Smooth muscle cell (in vitro differentiated cells): ENCODE data around the gene DRAP1. TPM values are rescaled to one million over a fixed set of nuclear protein-coding genes. Genes with fewer than 3 reads are reported as not detected.

Source experiments
- DNase-seq: peaks from one replicate; lab custom pipeline; 2025; ENCODE audit not compliant: unreplicated experiment; lab: John Stamatoyannopoulos, UW
- H2AFZ ChIP-seq: fragments of 200-600 bp; sonication (generic); 2 replicates; pipeline ENCODE4 v1.6.0; 2016; ENCODE audit warnings: antibody characterized with exemption, low read depth, mild to moderate bottlenecking
- H3F3A ChIP-seq: fragments of 200-600 bp; sonication (generic); 2 replicates; pipeline ENCODE4 v1.6.0; 2017; ENCODE audit warnings: antibody characterized with exemption, low read depth
- H3K27ac ChIP-seq: fragments of 200-600 bp; sonication (generic); 2 replicates; pipeline ENCODE4 v1.5.1; 2016; ENCODE audit warnings: low read depth, mild to moderate bottlenecking
- H3K27me3 ChIP-seq: fragments of 200-600 bp; sonication (generic); 2 replicates; pipeline ENCODE4 v1.6.1; 2016; ENCODE audit warnings: low read depth, mild to moderate bottlenecking
- H3K36me3 ChIP-seq: fragments of 200-600 bp; sonication (generic); 2 replicates; pipeline ENCODE4 v1.5.1; 2016; ENCODE audit warnings: low read depth
- H3K4me1 ChIP-seq: fragments of 200-600 bp; sonication (generic); 2 replicates; pipeline ENCODE4 v1.5.1; 2016; ENCODE audit warnings: low read depth
- H3K4me2 ChIP-seq: fragments of 200-600 bp; sonication (generic); 2 replicates; pipeline ENCODE4 v1.6.0; 2016; ENCODE audit warnings: mild to moderate bottlenecking
- H3K4me3 ChIP-seq: fragments of 200-600 bp; sonication (generic); 2 replicates; pipeline ENCODE4 v1.5.1; 2016; ENCODE audit warnings: mild to moderate bottlenecking
- H3K79me2 ChIP-seq: fragments of 200-600 bp; sonication (generic); 2 replicates; pipeline ENCODE4 v1.6.0; 2016; ENCODE audit warnings: low read depth, mild to moderate bottlenecking
- H3K9ac ChIP-seq: fragments of 200-600 bp; sonication (generic); 2 replicates; pipeline ENCODE4 v1.6.0; 2016; ENCODE audit warnings: low read depth
- H3K9me3 ChIP-seq: fragments of 200-600 bp; sonication (generic); replicated peaks from 2 replicates; pipeline ENCODE4 v1.5.1; 2016; ENCODE audit warnings: low read depth
- H4K20me1 ChIP-seq: fragments of 200-600 bp; sonication (generic); 2 replicates; pipeline ENCODE4 v1.6.0; 2016; ENCODE audit warnings: low read depth
- CTCF ChIP-seq: fragments of 200-600 bp; sonication (generic); IDR thresholded peaks from 2 replicates; pipeline ENCODE4 v1.5.1; 2017; ENCODE audit warnings: borderline replicate concordance, mild to moderate bottlenecking, antibody characterized with exemption; ENCODE audit not compliant: insufficient read depth, poor library complexity, severe bottlenecking
- WGBS: methylation state at CpG from one replicate; pipeline ENCODE4 v1.1.7; 2016; ENCODE audit warnings: low lambda C conversion rate; 5-methylcytosine and 5-hydroxymethylcytosine counted together
- polyA plus RNA-seq: library from polyadenylated mRNA; unstranded; fragments of >200 nt; fragmentation: Nextera tagmentation; extraction: Ambion mirVana; gene quantifications from 2 replicates; pipeline ENCODE4 v1.2.1, GENCODE V29; 2016
- total RNA-seq: library from RNA; depleted of rRNA; stranded (reverse); fragments of >200 nt; gene quantifications from 2 replicates; pipeline ENCODE4 v1.2.3, GENCODE V29; 2014

DRAP1 gene
- total and polyA plus RNA-seq, 2 experiments from 2014 or later: 79.3 to 278 TPM

DNA sequence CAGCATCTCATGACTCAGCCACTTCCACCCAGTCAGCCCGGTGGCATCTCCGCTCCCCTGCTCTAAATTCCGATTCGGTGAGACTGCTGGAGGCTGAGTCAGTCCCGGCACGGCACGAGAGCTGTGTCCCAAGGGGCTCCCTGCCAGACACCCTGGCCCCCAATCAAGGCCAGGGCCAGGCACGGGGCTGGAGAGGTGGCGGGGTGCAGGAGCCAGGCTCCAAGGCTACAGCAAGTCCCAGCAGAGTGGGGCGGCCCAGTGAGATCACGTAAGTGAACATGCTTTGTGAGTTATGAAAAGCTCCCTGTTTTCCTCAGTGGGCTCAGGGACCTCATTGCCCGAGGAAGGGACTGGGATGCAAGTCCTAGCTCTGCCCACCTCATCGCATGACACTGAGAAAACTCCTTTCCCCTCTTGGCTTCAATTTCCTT lies 3.4 kb upstream of the DRAP1 start:
- no peak for TF ChIP-seq CTCF
- Histone ChIP-seq H3K36me3 (no peaks in the 10 kb centered on the region), H3K4me1 (peaks cover 19% of the 10 kb centered on the region), H3K4me3 (peak overlapping the region; percentile 6), H3K4me2 (peak overlapping the region; percentile 93), H4K20me1 (peaks cover 6% of the 10 kb centered on the region), H3K27me3 (no peaks in the 10 kb centered on the region), H3F3A (peaks cover 26% of the 10 kb centered on the region), H3K9ac (peak overlapping the region; percentile 98), H3K27ac (peak overlapping the region; percentile 97), H3K9me3 (no peaks in the 10 kb centered on the region), H2AFZ (no peak overlapping the region), H3K79me2 (peaks cover 34% of the 10 kb centered on the region)
- DNase-seq: peak; percentile 86
- whole genome bisulfite sequencing: 4% methylated on average over 13 of the region's 13 CpGs

GRCh38 chr11:65916391-65916790 lies 2.8 kb upstream of the DRAP1 start:
- Histone ChIP-seq H3K27ac (peak overlapping the region; percentile 97), H4K20me1 (peaks cover 6% of the 10 kb centered on the region), H3K27me3 (no peaks in the 10 kb centered on the region), H3K4me2 (peak overlapping the region; percentile 93), H3K36me3 (no peaks in the 10 kb centered on the region), H2AFZ (no peak overlapping the region), H3K9me3 (no peaks in the 10 kb centered on the region), H3F3A (peaks cover 26% of the 10 kb centered on the region), H3K4me3 (peak overlapping the region; percentile 6), H3K9ac (peak overlapping the region; percentile 98), H3K4me1 (peaks cover 19% of the 10 kb centered on the region), H3K79me2 (peaks cover 34% of the 10 kb centered on the region)
- no peak for TF ChIP-seq CTCF
- WGBS: 80% methylated on average over 7 of the region's 7 CpGs
- DNase-seq: no peak

DNA sequence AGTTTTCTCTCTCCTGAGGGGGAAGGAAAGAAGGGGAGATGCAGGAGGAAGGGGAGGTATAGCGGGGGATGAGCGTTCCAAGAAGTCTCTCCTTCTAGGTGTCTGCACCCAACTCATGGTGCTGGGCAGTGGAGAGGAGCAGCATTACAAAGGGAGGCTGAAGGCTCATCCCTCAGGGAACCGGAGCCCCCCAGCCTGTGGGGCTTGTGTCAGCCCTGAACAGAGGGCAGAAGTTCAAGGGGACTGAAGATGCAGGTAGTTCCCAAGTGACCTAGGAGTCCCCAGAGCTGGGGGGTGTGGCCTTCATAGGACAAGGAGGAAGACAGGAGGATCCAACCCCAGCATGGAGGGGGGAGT lies 2.2 kb upstream of the DRAP1 start:
- Histone ChIP-seq H4K20me1 (peaks cover 6% of the 10 kb centered on the region), H3F3A (peaks cover 26% of the 10 kb centered on the region), H3K4me1 (peaks cover 19% of the 10 kb centered on the region), H3K36me3 (no peaks in the 10 kb centered on the region), H2AFZ (no peak overlapping the region), H3K27me3 (no peaks in the 10 kb centered on the region), H3K4me2 (peak overlapping the region; percentile 93), H3K4me3 (no peak overlapping the region), H3K9me3 (no peaks in the 10 kb centered on the region), H3K79me2 (peaks cover 34% of the 10 kb centered on the region), H3K9ac (peak overlapping the region; percentile 98), H3K27ac (peak overlapping the region; percentile 97)
- DNase-seq: no peak
- no peak for TF ChIP-seq CTCF
- WGBS: 98% methylated on average over 3 of the region's 3 CpGs
